Lower leg skin (tissue), 3 donors: ENCODE results near the gene FBXW9.

Experiments used
- POLR2A ChIP-seq, 2 donors: fragments of 450-650 bp; IDR thresholded peaks; one replicate each; pipeline ENCODE4 v1.6.1; 2016 to 2017; ENCODE audit warnings: antibody characterized with exemption in 2 of 2, mild to moderate bottlenecking in 1 of 2, moderate library complexity in 1 of 2
- TF ChIP-seq, protein P1 (sequence below), 3 donors: fragments of 450-650 bp; IDR thresholded peaks; one replicate each; pipeline ENCODE4 v1.5.1; 2016; ENCODE audit warnings: antibody characterized with exemption in 3 of 3, mild to moderate bottlenecking in 3 of 3, moderate library complexity in 2 of 3

DNA sequence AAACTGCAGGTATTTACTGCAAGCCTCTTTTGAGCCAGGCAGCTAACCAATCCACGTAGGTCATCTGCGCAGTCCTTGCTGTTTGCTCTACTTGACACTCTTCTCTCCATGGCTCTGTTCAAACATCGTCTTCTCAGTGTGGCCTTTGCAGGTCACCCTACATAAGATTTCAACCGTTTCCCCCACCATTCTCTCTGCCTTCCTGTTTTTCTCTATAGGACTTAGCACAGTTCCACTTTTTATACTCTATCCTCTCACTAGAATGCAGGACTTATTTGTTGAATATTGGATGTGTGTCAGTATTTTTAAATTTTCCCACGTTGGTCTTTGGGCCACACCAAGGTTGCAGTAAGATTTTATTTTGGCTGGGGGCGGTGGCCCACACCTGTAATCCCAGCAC, 1.7 kb upstream of the FBXW9 start:
- TF ChIP-seq, protein P1, sequence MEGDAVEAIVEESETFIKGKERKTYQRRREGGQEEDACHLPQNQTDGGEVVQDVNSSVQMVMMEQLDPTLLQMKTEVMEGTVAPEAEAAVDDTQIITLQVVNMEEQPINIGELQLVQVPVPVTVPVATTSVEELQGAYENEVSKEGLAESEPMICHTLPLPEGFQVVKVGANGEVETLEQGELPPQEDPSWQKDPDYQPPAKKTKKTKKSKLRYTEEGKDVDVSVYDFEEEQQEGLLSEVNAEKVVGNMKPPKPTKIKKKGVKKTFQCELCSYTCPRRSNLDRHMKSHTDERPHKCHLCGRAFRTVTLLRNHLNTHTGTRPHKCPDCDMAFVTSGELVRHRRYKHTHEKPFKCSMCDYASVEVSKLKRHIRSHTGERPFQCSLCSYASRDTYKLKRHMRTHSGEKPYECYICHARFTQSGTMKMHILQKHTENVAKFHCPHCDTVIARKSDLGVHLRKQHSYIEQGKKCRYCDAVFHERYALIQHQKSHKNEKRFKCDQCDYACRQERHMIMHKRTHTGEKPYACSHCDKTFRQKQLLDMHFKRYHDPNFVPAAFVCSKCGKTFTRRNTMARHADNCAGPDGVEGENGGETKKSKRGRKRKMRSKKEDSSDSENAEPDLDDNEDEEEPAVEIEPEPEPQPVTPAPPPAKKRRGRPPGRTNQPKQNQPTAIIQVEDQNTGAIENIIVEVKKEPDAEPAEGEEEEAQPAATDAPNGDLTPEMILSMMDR (IDR thresholded peaks at IDR 0.05) = no peak
- TF ChIP-seq POLR2A (IDR thresholded peaks at IDR 0.05) = no peak
